Measurements from ENCODE around the gene TAS1R1.
A peak's percentile ranks its signal among the peaks of the same experiment; 100 is the strongest.

TAS1R1 gene

GRCh38 chr1:6554907-6555778 lies at the start of gene TAS1R1:
TSS of gene TAS1R1 (plus strand) at chr1:6555307. CDS start at chr1:6555374, 67 bp downstream.
- DNase-seq = peak in 33 of 51 donors; percentile 1 to 51 (median 23)

- DNase-seq = no peak
Measured at GRCh38 chr1:6505367-6506209, 49.5 kb upstream of the TAS1R1 start.

GRCh38 chr1:6506210-6507036 lies 48.7 kb upstream of the TAS1R1 start:
- DNase-seq = no peak

- peak in 5 of 51 donors; percentile 20 to 39 (median 24) for DNase-seq
Measured at GRCh38 chr1:6507037-6507428, 48.1 kb upstream of the TAS1R1 start.

GRCh38 chr1:6507461-6507911 lies 47.6 kb upstream of the TAS1R1 start:
- DNase-seq = peak in 8 of 51 donors; percentile 21 to 52 (median 36)

- no peak for DNase-seq
Measured at GRCh38 chr1:6508154-6508815, 46.8 kb upstream of the TAS1R1 start.

GRCh38 chr1:6508816-6509189 lies 46.3 kb upstream of the TAS1R1 start:
- DNase-seq = no peak

- DNase-seq = peak in 4 of 51 donors; percentile 14 to 24 (median 17)
Measured at GRCh38 chr1:6509220-6509918, 45.7 kb upstream of the TAS1R1 start.

- DNase-seq = peak in 10 of 51 donors; percentile 15 to 54 (median 20)
Measured at GRCh38 chr1:6509919-6510291, 45.2 kb upstream of the TAS1R1 start.

- no peak for DNase-seq
Measured at GRCh38 chr1:6510493-6510892, 44.6 kb upstream of the TAS1R1 start.

GRCh38 chr1:6511056-6511455 lies 44.1 kb upstream of the TAS1R1 start:
- no peak for DNase-seq

GRCh38 chr1:6511561-6512244 lies 43.4 kb upstream of the TAS1R1 start:
- no peak for DNase-seq

- DNase-seq = no peak
Measured at GRCh38 chr1:6512245-6512907, 42.7 kb upstream of the TAS1R1 start.

GRCh38 chr1:6512908-6513280 lies 42.2 kb upstream of the TAS1R1 start:
- no peak for DNase-seq

- DNase-seq = peak in 5 of 51 donors; percentile 14 to 46 (median 37)
Measured at GRCh38 chr1:6513320-6513801, 41.7 kb upstream of the TAS1R1 start.

GRCh38 chr1:6515771-6516170 lies 39.3 kb upstream of the TAS1R1 start:
- no peak for DNase-seq

GRCh38 chr1:6517435-6517851 lies 37.7 kb upstream of the TAS1R1 start:
- no peak for DNase-seq

- DNase-seq = no peak
Measured at GRCh38 chr1:6519491-6519934, 35.6 kb upstream of the TAS1R1 start.

All from hypothalamus (tissue), 51 donors.